Stimulated activated CD4-positive, alpha-beta T cell treated with anti-CD3 and anti-CD28 coated beads, Interleukin-1b, Interleukin-23, amount 100 ng/mL, for 24 hours (primary cell): ENCODE results near the gene CBLB.

Source experiments
- DNase-seq, 4 experiments: peaks; one replicate each; pipeline ENCODE4 v3.0.0-alpha.2; 2020; ENCODE audit warnings: low read depth in 4 of 4, low spot score in 1 of 4

The CBLB gene

DNA sequence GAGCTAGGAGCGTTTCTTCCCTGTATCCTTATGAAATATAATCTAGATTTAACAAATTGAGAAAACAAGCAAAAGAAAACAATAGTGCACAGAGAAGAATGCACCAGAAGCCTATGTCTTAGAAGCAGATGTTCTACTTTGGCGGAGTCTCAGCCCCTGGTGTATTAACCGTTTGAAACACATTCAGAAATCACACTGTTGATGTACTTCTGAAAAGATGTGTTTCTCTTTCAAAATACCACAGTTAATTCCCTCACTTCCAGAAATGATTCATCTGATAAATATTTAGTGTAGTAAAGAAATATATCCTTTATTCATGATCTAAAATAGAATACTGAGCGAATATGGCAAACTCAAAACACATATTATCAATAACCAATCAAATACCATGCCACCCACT lies 77.7 kb downstream of the CBLB start:
- DNase-seq = no peak

DNA sequence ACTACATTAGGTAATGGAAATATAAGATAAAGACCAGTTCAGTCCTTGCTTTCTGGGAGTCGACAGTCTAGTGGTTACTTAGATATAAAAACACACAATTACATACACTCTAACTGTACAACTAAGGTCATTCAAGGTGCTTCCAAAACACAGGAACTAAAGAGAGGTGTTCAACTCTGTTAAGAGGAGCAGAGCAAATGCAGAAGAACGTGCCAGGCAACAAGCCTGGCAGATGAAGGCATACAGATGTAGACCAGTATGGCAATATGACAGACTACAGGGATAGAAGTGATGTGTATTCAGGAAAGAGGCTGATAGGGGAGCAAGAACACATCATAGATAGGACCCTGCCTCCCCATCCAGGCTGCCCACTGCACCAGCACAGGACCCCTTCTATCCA lies 78.3 kb downstream of the CBLB start:
- no peak for DNase-seq

DNA sequence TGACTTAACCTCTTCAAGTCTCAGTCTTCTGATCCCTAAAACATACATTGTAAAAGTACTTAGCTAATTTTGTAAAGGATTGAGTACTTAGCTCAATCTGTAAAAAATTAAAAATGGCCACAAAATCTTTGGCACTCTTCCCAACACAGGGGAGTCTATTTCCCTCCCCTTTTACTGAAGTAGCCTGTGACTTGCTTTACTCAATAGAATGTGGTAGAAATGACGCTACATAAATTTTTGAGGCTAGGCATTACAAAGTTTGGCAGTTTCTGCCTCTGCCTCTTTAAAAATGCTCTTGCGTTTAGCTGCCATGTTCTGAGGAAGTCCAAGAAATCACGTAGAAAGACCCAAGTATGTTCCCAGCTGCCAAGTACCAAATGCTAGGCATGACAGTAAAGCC lies 80.2 kb downstream of the CBLB start:
- no peak for DNase-seq

DNA sequence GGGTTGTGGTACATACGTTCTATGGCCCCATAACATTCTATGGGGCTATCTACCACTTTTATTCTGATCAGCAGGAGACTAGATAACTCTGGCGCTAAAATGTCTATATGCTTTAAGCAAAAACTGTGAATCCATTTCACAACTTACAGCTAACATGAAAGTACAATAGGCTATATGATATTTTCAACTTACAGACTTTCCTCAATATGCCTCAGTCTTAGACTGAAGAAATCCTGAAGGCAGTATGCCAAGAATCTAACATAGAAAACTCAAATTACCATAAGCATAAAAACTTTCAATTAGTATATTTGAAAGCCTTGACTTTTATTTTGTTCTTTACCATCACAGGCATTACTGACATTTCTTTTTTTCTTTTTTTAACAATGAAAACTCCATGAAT lies 81.4 kb downstream of the CBLB start:
- DNase-seq = no peak

DNA sequence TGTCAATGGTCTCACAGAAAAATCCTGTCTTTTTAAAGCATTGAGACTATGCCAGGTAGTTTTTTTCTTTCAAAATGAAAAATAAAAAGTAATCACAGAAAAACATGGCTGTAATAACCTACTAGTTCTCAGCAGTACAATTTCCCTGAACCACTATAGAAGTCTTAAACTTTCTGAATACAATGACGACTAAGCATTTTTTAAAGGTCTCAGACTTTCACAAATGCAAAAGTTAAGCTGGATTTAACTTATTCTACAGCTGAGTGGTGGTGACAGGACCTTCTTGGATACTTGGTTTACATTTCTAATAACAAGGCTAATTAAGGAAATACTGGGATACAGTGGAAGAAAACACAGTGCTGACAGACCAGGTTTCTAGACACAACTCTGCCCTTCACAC lies 81.8 kb downstream of the CBLB start:
- no peak for DNase-seq

DNA sequence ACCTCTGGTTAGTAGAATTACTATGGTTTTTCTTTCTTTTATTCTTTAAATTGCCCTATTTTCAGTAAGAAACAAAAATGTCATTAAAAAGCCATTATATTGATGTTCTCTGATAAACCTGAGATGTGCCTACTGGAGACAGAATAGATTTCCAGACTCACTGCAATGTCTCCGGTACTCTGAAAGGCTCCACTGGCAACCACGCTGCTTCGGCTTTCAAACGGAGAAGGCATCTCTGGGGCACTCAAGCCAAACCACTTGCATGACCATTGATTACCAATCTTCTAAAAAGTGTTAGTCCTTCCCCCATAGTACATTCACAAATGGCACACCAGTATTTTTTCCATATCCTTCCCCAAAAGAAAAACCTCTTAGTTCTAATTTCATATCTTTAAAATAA lies 82.6 kb downstream of the CBLB start:
- no peak for DNase-seq

DNA sequence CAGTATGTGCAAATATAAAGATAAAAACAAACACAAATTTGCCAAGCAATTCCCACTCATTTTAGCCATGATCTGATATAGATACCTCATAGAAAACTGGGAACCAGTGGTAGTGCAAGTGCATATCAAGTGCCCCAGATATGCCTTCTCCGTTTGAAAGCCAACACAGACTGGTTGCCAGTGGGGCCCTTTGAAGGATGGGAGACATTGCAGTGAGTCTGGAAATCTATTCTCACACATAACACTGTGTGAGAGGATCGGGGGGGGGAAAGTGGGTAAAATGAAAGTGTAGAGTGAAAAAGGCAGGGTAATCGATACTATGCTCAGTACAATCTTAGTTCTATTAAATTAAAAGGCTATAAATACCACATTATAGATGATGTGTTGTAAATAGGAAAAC lies 83.0 kb downstream of the CBLB start:
- no peak for DNase-seq

DNA sequence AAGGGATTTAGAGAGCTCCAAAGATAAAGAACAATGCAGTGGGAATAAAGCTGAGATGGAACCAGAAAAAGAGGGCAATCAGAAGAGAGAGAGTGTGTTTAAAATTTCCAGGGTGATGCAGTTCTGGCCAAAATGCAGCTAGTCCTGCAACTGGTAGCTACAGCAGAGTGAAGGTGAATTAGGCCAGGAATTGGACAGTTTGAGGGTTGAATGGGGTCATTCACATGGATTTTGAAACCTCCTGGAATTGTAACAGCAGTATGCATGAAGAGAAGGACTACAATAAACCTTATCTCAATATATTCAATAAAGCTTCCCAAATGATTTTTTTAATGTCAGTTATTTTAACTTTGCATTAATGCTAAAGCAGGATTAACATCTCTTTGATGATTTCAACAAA lies 85.2 kb downstream of the CBLB start:
- DNase-seq = no peak

DNA sequence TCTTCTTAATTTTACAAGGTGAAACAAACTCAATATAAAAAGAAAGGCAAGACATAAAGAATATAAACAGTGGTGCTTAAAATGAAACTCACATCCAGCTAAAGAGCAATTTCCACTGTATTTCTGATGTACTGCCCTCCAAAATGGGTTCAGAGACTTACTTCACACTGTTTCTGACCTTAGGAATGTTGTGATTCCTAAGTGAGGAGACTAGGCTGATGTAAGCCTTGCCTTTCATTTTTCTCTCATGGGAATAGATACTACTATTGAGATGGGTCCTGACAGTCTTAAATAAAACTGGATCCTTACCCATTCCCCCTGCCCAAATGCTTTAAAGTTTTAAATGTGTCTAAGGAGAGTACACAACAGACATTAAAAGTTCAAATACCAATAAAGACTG lies 86.9 kb downstream of the CBLB start:
- DNase-seq = no peak

DNA sequence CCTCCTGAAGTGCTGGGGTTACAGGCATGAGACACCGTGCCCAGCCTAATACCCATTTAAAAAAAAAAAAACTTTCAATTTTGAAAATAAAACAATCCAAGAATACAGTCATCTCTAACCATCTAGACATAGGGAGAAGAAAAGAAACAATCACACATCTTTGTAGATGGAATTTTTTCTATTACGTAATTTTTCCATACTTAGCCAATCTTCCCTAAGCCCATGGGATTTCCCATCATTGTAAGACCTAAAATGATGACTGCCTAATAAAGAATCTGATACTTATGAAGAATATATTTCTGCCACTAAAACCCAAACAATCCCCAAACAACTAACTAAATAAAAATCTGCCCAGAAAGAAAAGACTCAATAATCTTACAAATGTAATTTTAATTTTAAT lies 88.7 kb downstream of the CBLB start:
- DNase-seq = no peak

DNA sequence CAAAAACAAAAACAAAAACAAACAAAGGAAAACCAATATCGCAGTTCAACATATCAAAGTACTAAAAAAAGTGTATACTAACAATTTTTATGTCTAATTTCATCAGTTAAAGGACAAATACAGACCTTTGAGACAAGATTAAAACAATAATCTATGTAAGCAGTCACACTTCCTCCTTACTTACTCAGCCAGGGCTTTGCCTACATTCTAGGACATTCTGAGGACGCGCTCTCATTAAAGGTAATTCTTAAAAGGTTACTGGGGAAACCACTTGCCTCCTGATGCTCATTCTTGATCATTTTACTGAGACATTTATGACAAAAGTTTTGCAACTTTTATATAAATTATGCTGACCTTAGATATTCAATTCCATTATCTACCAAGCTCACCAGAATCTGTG lies 93.4 kb downstream of the CBLB start:
- DNase-seq = no peak

DNA sequence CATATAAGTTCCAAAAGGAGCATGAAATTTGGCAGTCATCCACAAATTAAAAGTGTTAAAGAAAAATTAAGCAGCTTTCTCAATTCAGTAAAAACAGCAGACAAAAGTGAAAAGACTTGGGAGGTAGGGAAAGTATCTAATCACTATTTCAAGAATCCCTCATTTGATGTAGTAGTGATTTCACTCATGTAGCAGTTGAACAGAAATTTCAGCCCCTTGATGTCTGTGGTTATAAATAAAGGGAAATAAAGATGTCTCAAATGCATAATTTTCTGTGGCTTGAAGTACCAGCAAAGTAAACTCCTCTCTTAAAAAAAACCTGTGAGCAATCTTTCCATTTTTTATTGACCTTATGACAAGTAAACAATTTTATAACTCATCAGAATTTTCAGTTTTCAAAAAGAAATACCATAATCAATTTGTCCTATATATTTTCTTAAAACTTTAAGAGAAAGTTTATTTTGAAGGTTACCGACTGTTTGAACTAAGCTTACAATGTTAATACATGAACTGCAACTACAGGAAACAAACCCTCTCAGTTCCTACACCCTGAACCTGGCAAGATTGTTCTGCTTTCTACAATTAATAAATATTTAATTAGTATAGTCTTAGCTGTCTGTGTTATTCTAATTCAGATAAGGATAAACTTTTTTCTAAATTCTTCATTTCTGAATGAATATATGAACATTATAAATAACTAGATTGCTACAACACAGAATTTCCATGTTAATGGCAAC lies 94.2 kb downstream of the CBLB start:
- DNase-seq = no peak

DNA sequence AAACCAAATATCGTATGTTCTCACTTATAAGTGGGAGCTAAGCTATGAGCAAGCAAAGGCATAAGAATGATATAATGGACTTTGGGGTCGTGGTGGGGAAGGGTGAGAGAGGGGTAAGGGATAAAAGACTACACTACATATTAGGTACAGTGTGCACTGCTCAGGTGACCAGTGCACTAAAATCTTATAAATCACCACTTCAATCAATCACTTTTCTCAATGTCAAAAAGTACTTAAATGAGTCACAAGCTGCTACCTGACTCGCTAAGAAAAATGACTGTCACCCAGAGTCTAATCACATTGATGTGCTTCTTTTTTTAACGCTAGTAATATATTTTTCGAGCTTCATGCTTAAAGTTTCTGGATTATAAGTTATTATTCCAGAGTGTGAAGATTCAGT lies 95.5 kb downstream of the CBLB start:
- no peak for DNase-seq

DNA sequence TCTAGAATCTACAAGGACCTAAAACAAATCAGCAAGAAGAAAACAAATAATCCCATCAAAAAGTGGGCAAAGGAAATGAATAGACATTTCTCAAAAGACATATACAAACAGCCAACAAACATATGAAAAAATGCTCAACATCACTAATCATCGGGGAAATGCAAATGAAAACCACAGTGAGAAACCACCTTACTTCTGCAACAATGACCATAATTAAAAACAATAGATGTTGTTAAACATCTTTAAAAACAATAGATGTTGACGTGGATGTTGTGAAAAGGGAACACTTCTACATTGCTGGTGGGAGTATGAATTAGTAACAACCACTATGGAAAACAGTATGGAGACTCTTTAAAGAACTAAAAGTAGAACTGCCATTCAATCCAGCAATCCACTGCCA lies 96.2 kb downstream of the CBLB start:
- DNase-seq = no peak

DNA sequence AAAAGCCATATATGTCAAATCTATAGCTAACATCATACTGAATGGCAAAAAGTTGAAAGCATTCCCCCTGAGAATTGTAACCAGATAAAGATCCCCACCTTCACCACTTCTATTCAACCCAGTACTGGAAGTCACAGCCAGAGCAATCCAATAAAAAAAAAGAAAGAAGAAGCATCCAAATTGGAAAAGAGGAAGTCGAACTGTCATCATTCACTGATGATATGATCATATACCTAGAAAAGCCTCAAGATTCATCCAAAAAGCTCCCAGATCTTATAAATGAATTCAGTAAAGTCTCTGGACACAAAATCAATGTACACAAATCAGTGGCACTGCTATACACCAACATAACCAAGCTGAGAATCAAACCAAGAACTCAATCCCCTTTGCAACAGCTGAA lies 97.4 kb downstream of the CBLB start:
- no peak for DNase-seq

DNA sequence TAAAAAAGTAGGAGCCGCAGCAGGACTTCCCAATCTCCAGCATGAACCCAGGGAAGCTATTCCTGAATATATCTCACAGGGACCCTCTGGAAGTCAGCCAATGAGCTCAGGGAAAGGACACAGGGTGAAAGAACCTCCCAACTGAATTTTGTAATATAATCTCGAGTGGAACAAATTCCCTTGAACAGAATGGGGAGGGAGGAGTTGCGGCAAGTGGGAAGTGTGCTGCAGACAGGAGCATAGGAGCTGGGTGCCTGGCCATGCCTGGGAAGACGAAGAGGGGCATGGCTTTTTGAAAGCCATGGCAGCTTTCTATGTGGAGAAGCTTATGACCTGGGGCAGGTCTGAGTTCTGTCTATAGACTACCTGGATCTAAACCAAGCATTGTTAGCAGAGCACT lies 98.4 kb downstream of the CBLB start:
- no peak for DNase-seq

DNA sequence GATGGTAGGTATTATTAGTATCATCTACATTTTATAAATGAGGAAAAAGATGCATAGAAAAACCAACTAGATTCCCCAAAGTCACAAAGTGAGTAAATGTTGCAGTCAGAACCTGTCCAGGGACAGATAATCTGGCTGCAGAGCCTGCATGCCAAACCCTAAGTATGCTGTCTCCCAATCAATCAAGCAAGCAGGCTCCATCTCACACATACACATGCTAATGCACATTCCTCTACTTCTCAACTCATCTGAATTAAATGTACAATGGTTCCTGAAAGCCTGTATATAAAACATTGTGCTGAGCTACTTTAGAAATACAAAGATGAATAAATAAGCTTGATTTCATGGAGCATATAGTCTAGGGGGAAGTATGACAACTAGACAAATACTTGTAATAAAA lies 101.0 kb downstream of the CBLB start:
- DNase-seq = no peak

DNA sequence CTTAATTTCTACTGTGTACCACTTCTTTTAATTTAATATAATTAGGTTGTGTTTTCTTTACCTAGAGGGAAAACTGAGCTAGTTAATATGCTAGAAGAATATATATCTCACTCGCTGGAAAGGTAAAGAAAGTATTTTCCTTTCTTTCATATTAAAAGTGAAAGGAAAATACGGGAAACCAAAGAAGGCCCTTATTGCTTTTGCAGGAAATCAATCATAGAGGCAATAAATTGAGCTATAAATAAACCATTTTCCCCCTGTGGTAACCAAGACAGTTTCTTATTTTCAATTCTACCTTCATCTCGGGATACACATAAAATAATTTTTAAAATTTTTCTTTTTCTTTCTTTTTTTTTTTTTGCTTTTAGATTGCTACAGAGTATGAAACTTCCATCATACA lies 101.6 kb downstream of the CBLB start:
- no peak for DNase-seq

DNA sequence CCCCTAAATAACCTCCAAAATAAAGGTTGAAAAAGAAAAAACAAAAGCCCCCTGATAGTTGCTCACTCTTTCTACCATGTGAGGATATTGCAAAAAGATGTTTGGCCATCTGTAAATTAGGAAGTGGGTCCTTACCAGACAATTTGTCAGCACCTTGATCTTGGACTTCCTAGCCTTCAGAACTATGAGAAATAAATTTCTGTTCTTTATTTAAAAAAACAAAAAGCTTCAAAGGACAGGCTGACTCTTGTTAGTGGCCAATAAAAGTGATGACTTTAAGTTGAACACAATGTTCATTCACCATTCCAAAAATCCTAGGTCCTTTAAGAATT lies 103.5 kb downstream of the CBLB start:
- no peak for DNase-seq

DNA sequence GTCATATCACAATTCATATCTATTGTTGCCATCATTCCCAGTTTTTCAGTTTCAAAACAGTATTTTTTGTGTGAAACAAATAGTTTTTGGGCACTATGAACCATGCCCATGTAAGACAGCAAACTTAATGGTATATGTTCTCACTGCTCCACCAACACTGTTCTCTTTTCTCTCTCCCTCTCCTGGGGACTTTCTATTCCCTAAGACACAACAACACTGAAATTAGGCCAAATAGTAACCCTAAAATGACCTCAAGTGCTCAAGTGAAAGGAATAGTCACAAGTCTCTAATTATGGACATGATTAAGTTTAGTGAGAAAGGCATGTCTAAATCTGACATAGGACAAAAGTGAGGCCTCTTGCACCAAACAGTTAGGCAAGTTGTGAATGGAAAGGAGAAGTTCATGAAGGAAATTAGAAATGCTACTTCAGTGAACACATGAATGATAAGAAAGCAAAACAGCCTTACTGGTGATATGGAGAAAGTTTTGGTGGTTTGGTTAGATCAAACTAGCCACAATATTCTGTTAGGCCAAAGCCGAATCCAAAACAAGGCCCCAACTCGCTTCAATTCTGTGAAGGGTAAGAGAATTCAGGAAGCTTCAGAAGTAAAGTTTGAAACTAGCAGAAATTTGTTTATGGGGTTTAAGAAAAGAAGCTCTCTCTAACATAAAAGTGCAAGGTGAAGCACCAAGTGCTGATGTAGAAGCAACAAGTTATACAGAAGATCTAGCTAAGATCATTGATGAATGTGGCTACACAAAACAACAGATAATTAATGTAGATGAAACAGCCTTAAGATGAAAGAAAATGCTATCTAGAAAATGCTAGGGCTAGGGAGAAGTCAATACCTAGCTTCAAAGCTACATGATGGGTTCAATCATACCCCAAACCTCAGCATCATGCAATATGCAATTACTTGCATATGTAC lies 104.2 kb downstream of the CBLB start:
- no peak for DNase-seq

DNA sequence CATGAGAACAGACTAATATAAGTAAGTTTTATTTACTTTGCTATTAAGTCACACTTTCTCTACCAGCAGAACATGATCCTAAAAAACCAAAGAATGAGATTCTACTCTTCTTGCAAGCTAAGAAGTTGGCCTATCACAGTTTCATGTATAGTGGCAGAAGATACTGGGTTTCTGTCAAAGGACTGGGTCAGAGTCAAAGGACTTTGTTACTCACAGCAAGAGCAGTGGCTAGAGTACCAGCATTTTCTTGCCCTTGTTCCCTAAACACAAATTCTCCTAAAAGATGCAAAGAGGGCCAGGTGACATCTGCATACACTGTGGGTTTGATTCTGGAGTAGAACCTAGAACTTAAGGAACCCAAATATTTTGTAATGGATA lies 105.2 kb downstream of the CBLB start:
- no peak for DNase-seq

DNA sequence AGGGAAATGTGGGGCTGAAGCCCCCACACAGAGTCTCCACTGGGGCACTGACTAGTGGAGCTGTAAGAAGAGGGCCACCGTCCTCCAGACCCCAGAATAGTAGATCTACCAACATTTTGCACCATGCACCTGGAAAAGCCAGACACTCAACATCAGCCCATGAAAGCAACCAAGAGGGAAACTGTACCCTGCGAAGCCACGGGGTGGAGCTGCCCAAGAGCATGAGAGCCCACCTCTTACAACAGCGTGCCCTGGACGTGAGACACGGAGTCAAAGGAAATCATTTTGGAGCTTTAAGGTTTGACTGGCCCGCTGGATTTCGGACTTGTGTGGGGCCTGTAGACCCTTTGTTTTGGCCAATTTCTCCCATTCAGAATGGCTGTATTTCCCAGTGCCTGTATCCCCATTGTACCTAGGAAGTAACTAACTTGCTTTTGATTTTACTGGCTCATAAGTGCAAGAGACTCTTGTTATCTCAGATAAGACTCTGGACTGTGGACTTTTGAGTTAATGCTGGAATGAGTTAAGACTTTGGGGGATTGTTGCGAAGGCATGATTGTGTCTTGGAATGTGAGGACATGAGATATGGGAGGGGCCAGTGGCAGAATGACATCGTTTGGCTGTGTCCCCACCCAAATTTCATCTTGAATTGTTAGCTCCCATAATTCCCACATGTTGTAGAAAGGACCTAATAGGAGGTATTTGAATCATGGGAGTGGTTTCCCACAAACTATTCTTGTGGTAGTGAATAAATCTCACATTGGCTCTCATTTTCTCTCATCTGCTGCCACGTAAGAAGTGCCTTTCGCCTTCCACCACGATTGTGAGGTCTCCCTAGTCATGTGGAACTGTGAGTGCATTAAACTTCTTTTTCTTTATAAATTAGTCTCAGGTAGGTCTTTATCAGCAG lies 105.8 kb downstream of the CBLB start:
- no peak for DNase-seq
